ENCODE data around the gene HMGN5. TPM values are rescaled to one million over a fixed set of nuclear protein-coding genes. Genes with fewer than 3 reads are reported as not detected.

HMGN5 gene
- total RNA-seq, 1 donor from 2014 or later, result 6.4 TPM

DNA sequence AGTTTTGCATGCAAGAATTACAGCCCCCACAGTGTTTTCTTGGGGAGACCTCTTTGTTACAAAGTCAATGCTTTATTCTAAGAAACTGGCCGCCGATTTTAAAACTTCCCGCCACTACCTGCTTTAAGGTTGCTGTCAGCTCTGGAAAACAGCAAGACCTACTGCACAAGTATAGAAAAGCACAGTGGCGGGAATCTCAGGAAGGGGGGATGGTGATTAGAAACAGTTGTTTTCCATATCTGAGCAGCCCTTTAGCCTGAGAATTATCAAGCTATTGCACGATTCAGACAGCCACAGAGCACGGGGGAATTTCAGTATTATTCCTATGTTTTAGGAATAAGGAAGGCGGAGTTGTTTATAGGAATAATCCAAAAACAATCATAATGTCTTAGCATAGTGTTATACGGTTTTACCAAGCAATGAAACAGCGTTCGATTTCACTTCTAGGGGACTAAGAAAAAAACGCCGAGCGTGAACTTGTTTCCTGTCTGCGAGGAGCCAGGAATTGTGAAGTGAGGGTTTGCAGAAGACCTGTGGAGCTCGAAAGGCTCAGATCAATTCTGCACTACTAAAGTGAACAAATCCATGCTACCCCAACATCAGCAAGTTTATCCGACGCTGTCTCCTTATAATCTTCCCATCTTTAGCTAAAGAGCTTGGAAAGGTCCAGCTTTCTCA, 81.3 kb downstream of the HMGN5 start:
- TF ChIP-seq, protein P1, sequence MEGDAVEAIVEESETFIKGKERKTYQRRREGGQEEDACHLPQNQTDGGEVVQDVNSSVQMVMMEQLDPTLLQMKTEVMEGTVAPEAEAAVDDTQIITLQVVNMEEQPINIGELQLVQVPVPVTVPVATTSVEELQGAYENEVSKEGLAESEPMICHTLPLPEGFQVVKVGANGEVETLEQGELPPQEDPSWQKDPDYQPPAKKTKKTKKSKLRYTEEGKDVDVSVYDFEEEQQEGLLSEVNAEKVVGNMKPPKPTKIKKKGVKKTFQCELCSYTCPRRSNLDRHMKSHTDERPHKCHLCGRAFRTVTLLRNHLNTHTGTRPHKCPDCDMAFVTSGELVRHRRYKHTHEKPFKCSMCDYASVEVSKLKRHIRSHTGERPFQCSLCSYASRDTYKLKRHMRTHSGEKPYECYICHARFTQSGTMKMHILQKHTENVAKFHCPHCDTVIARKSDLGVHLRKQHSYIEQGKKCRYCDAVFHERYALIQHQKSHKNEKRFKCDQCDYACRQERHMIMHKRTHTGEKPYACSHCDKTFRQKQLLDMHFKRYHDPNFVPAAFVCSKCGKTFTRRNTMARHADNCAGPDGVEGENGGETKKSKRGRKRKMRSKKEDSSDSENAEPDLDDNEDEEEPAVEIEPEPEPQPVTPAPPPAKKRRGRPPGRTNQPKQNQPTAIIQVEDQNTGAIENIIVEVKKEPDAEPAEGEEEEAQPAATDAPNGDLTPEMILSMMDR (conservative IDR thresholded peaks at IDR 0.05), result no peak
- no peak for DNase-seq (ENCODE audit: extremely low spot score, unreplicated experiment)
- Mint-ChIP-seq H3K4me1 (ENCODE audit: unreplicated experiment) (no peaks in the 10 kb centered on the region), H3K9me3 (no peaks in the 10 kb centered on the region), H3K36me3 (no peaks in the 10 kb centered on the region), H3K27me3 (peaks cover 22% of the 10 kb centered on the region), H3K4me3 (peak overlapping the region; percentile 97), H3K27ac (peak overlapping the region; percentile 85)

DNA sequence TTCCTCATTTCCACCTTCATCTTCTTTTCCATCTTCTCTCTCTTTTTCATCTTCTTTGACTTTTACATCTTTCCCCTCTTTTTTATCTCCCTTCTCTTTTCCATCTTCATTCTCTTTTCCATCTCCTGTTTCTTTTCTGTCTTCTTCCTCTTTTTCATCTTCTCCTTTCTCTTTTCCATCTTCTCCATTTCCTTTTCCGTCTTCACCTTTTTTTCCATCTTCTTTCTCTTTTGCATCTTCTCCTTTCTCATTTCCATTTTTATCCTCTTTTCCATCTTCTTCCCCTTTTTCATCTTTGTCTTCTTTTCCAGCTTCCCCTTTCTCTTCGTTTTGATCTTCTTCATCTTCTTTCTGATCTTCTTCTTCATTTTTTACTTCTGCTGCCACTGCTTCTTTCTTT, 87.0 kb downstream of the HMGN5 start:
- no peak overlapping the region for H3K4me3 Mint-ChIP-seq
- H3K36me3 Mint-ChIP-seq, result no peaks in the 10 kb centered on the region
- H3K9me3 Mint-ChIP-seq, result no peaks in the 10 kb centered on the region
- no peak for DNase-seq (ENCODE audit: extremely low spot score, unreplicated experiment)
- no peak overlapping the region for H3K27ac Mint-ChIP-seq
- no peaks in the 10 kb centered on the region for H3K27me3 Mint-ChIP-seq
- TF ChIP-seq, protein P1 (conservative IDR thresholded peaks at IDR 0.05), result no peak
- no peaks in the 10 kb centered on the region for H3K4me1 Mint-ChIP-seq (ENCODE audit: unreplicated experiment)

GRCh38 chrX:81110286-81110685, 91.4 kb downstream of the HMGN5 start:
- Mint-ChIP-seq H3K27ac (no peak overlapping the region), H3K9me3 (peaks cover 12% of the 10 kb centered on the region), H3K4me1 (ENCODE audit: unreplicated experiment) (no peaks in the 10 kb centered on the region), H3K36me3 (no peaks in the 10 kb centered on the region), H3K4me3 (no peak overlapping the region), H3K27me3 (no peaks in the 10 kb centered on the region)
- TF ChIP-seq, protein P1 (conservative IDR thresholded peaks at IDR 0.05), result no peak
- no peak for DNase-seq (ENCODE audit: extremely low spot score, unreplicated experiment)

DNA sequence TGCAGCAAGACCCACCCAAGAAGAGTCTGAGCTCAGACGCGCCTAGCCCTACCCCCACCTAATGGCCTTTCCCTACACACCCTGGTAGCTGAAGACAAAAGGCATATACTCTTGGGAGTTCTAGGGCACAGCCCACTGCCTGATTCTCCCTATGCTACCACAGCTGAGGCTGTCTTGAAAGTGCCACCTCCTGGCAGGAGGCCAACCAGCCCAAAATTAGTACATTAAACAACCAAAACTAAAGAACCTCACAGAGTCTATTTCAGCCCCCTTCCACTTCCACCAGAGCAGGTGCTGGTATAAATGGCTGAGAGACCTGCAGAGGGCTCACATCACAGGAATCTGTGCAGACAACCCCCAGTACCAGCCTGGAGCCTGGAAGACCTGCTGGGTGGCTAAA, 119.1 kb downstream of the HMGN5 start:
- no peak for DNase-seq (ENCODE audit: extremely low spot score, unreplicated experiment)
- Mint-ChIP-seq H3K9me3 (peaks cover 5% of the 10 kb centered on the region), H3K4me1 (ENCODE audit: unreplicated experiment) (no peaks in the 10 kb centered on the region), H3K4me3 (no peak overlapping the region), H3K27ac (no peak overlapping the region), H3K27me3 (no peaks in the 10 kb centered on the region), H3K36me3 (no peaks in the 10 kb centered on the region)
- TF ChIP-seq, protein P1 (conservative IDR thresholded peaks at IDR 0.05), result no peak

Other genes with a start within 250 kb of the HMGN5 start
- 52.4 and 73.2 TPM in 2 replicates for gene SH3BGRL, start 189 bp upstream of the HMGN5 start, total RNA-seq (ENCODE audit: low replicate concordance)

Measured in type B pancreatic cell (in vitro differentiated cells).